Panc1 (cell line): Measurements from ENCODE around the gene USP31. TPM values are rescaled to one million over a fixed set of nuclear protein-coding genes. Genes with fewer than 3 reads are reported as not detected.

Source experiments
- ATAC-seq: fragments of 200-7000 bp; cut with Tn5 transposase; 2 replicates; pipeline ENCODE4 v1.9.1; 2020; ENCODE audit warnings: mild to moderate bottlenecking, moderate library complexity
- BruUV-seq: library from RNA; stranded (reverse); fragments of 400-500 nt; replicated peaks from 2 replicates; lab custom pipeline; 2021; lab: Mats Ljungman, UMichigan
- CTCF ChIA-PET: fragments of 300-600 bp; sonication (Branson Sonifier 250); formaldehyde crosslinking; loops from one replicate; lab custom pipeline; 2022; ENCODE audit warnings: antibody characterized with exemption; lab: Charles Lee
- POLR2A ChIA-PET: fragments of 300-600 bp; sonication (Branson Sonifier 250); formaldehyde crosslinking; loops from one replicate; lab custom pipeline; 2022; ENCODE audit warnings: antibody characterized with exemption; lab: Charles Lee
- DNase-seq: peaks from one replicate; pipeline ENCODE4 v3.0.0-alpha.2; 2010; ENCODE audit warnings: low read depth, low spot score
- H3K27ac ChIP-seq: 2 replicates; pipeline ENCODE4 v1.5.1; 2011; ENCODE audit warnings: mild to moderate bottlenecking, low read length, inconsistent platforms
- H3K27me3 ChIP-seq: fragments of 200-500 bp; sonication (Bioruptor generic); 2 replicates; pipeline ENCODE4 v1.6.0; 2014; ENCODE audit warnings: low read length, inconsistent platforms; ENCODE audit not compliant: control insufficient read depth, insufficient read depth
- H3K36me3 ChIP-seq: fragments of 200-500 bp; sonication (Bioruptor generic); 2 replicates; pipeline ENCODE4 v1.5.1; 2014; ENCODE audit warnings: inconsistent platforms, mild to moderate bottlenecking, low read length, moderate library complexity; ENCODE audit not compliant: control insufficient read depth, insufficient read depth
- H3K4me1 ChIP-seq: 2 replicates; pipeline ENCODE4 v1.5.1; 2011; ENCODE audit warnings: inconsistent platforms, mild to moderate bottlenecking, low read length, moderate library complexity; ENCODE audit not compliant: control insufficient read depth, insufficient read depth
- H3K4me3 ChIP-seq, 2 experiments: 2 replicates each; pipeline ENCODE4 v1.5.1; 2011 to 2012; ENCODE audit warnings: low read depth in 2 of 2, low read length in 2 of 2, mild to moderate bottlenecking in 2 of 2, inconsistent platforms in 1 of 2, moderate library complexity in 1 of 2
- H3K9me3 ChIP-seq: fragments of 200-500 bp; sonication (Bioruptor generic); 2 replicates; pipeline ENCODE4 v1.5.1; 2014; ENCODE audit warnings: low read depth, mild to moderate bottlenecking, inconsistent platforms, low read length, moderate library complexity; ENCODE audit not compliant: control insufficient read depth, insufficient read depth
- POLR2AphosphoS5 ChIP-seq: IDR thresholded peaks from 2 replicates; pipeline ENCODE4 v1.6.1; 2012; ENCODE audit warnings: mild to moderate bottlenecking, low read depth, low read length, moderate library complexity
- SIN3A ChIP-seq: IDR thresholded peaks from 2 replicates; pipeline ENCODE4 v1.6.1; 2012; ENCODE audit warnings: low read depth, mild to moderate bottlenecking, low read length, moderate library complexity, borderline replicate concordance; ENCODE audit not compliant: insufficient read depth
- TCF7L2 ChIP-seq: IDR thresholded peaks from 2 replicates; pipeline ENCODE4 v1.6.1; 2011; ENCODE audit warnings: mild to moderate bottlenecking, low read depth, low read length, inconsistent platforms
- in situ Hi-C: cut with HindIII; loops from 2 replicates; pipeline ENCODE4 v1.10.0; 2016; ENCODE audit warnings: low sequenced_read_pairs, low pct_unique_long_range_greater_than_20kb
- intact Hi-C: fragments of 100-400 bp; cut with micrococcal nuclease; formaldehyde crosslinking; loops from one replicate; pipeline ENCODE4 v1.10.0; 2022; ENCODE audit not compliant: unreplicated experiment
- total RNA-seq: library from RNA; stranded (reverse); gene quantifications from one replicate; pipeline ENCODE4 v1.2.1, GENCODE V29; 2021; ENCODE audit not compliant: unreplicated experiment
- TF ChIP-seq, protein P1 (sequence below), 2 experiments: IDR thresholded peaks; 2 replicates each; pipeline ENCODE4 v1.6.1; 2011 to 2012; ENCODE audit warnings: low read depth in 2 of 2, control low read depth in 1 of 2, low read length in 1 of 2, mild to moderate bottlenecking in 1 of 2, moderate library complexity in 1 of 2; ENCODE audit not compliant: insufficient read depth in 1 of 2
- TF ChIP-seq, protein P2 (sequence below): fragments of 450-650 bp; IDR thresholded peaks from 2 replicates; pipeline ENCODE4 v1.5.1; 2017; ENCODE audit warnings: mild to moderate bottlenecking

Gene USP31
- total RNA-seq, 1 experiment from 2014 or later: 27.2 TPM

DNA sequence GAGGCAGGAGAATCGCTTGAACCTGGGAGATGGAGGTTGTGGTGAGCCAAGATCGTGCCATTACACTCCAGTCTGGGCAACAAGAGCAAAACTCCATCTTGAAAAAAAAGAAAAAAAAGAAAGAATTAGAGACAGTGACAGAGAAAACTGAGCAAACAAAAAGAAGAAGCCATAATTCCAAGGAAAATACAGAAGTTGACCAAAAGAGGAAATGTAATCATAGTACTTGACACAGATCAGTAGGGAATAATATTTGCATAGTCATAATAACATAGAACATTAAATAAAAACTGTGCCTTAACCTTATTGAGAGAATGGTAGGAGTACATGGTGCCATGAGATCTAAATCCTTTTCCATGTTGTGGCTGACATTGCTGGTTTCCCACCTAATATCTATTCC is 14.7 kb upstream of the USP31 start:
- Histone ChIP-seq H3K27ac (no peak overlapping the region), H3K36me3 (no peaks in the 10 kb centered on the region), H3K9me3 (no peaks in the 10 kb centered on the region), H3K27me3 (no peaks in the 10 kb centered on the region; the same call in 1 of the 2 replicates), H3K4me1 (no peaks in the 10 kb centered on the region), H3K4me3 (no peak overlapping the region)
- TF ChIP-seq, protein P1, sequence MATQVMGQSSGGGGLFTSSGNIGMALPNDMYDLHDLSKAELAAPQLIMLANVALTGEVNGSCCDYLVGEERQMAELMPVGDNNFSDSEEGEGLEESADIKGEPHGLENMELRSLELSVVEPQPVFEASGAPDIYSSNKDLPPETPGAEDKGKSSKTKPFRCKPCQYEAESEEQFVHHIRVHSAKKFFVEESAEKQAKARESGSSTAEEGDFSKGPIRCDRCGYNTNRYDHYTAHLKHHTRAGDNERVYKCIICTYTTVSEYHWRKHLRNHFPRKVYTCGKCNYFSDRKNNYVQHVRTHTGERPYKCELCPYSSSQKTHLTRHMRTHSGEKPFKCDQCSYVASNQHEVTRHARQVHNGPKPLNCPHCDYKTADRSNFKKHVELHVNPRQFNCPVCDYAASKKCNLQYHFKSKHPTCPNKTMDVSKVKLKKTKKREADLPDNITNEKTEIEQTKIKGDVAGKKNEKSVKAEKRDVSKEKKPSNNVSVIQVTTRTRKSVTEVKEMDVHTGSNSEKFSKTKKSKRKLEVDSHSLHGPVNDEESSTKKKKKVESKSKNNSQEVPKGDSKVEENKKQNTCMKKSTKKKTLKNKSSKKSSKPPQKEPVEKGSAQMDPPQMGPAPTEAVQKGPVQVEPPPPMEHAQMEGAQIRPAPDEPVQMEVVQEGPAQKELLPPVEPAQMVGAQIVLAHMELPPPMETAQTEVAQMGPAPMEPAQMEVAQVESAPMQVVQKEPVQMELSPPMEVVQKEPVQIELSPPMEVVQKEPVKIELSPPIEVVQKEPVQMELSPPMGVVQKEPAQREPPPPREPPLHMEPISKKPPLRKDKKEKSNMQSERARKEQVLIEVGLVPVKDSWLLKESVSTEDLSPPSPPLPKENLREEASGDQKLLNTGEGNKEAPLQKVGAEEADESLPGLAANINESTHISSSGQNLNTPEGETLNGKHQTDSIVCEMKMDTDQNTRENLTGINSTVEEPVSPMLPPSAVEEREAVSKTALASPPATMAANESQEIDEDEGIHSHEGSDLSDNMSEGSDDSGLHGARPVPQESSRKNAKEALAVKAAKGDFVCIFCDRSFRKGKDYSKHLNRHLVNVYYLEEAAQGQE (IDR thresholded peaks at IDR 0.05; ENCODE audit: insufficient read depth in 1 of 2, low read depth in 2 of 2, low read length in 1 of 2): no peak
- TF ChIP-seq, protein P2, sequence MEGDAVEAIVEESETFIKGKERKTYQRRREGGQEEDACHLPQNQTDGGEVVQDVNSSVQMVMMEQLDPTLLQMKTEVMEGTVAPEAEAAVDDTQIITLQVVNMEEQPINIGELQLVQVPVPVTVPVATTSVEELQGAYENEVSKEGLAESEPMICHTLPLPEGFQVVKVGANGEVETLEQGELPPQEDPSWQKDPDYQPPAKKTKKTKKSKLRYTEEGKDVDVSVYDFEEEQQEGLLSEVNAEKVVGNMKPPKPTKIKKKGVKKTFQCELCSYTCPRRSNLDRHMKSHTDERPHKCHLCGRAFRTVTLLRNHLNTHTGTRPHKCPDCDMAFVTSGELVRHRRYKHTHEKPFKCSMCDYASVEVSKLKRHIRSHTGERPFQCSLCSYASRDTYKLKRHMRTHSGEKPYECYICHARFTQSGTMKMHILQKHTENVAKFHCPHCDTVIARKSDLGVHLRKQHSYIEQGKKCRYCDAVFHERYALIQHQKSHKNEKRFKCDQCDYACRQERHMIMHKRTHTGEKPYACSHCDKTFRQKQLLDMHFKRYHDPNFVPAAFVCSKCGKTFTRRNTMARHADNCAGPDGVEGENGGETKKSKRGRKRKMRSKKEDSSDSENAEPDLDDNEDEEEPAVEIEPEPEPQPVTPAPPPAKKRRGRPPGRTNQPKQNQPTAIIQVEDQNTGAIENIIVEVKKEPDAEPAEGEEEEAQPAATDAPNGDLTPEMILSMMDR: no peak
- no peak for TF ChIP-seq POLR2AphosphoS5
- no peak for TF ChIP-seq TCF7L2
- no peak for TF ChIP-seq SIN3A
- no peak for ATAC-seq
- no peak for DNase-seq
- CTCF ChIA-PET: no interaction called here
- POLR2A ChIA-PET: no interaction called here
- BruUV-seq: no TSS peak
- intact Hi-C loops (no loop called here), in situ Hi-C loops (no loop called here)

DNA sequence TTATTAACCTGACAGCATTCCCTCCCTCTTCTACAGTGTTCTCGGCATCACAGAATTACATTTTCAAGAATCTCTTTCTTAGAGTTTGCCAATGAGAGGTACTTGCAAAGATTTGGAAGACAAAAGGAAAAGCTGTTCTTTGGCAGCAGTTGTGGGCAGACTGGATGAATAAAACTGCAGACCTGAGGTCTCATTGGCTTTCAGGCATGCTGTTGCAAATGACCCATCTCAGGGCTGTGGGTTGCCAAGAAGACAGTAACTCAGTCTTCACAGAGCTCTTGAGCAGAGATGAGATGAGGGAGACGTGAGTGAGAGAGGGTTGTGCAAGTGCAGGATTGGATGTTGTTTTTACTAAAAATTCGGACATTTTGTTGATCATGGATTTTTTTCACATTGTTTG is 11.3 kb upstream of the USP31 start:
- POLR2A ChIA-PET: no interaction called here
- BruUV-seq: no TSS peak
- in situ Hi-C loops: no loop called here
- H3K4me1 ChIP-seq: no peaks in the 10 kb centered on the region
- no peak overlapping the region for H3K4me3 ChIP-seq
- no peaks in the 10 kb centered on the region for H3K9me3 ChIP-seq
- TF ChIP-seq, protein P1 (IDR thresholded peaks at IDR 0.05; ENCODE audit: insufficient read depth in 1 of 2, low read depth in 2 of 2, low read length in 1 of 2): no peak
- TF ChIP-seq SIN3A: no peak
- TF ChIP-seq TCF7L2: no peak
- TF ChIP-seq, protein P2: no peak
- TF ChIP-seq POLR2AphosphoS5: no peak
- intact Hi-C loops: no loop called here
- no peaks in the 10 kb centered on the region for H3K27me3 ChIP-seq
- ATAC-seq (no peak), DNase-seq (no peak)
- H3K27ac ChIP-seq: no peak overlapping the region
- CTCF ChIA-PET: no interaction called here
- no peaks in the 10 kb centered on the region for H3K36me3 ChIP-seq
